ENCODE measurements around the gene CARD6. TPM values are rescaled to one million over a fixed set of nuclear protein-coding genes. Genes with fewer than 3 reads are reported as not detected.
"Not testable (repeated sequence)": the region's sequence is repeated elsewhere in the genome, so short reads cannot be mapped to it uniquely, and the experiment has no call there.

CARD6 gene
- total RNA-seq, 1 experiment from 2014 or later: not detected

DNA sequence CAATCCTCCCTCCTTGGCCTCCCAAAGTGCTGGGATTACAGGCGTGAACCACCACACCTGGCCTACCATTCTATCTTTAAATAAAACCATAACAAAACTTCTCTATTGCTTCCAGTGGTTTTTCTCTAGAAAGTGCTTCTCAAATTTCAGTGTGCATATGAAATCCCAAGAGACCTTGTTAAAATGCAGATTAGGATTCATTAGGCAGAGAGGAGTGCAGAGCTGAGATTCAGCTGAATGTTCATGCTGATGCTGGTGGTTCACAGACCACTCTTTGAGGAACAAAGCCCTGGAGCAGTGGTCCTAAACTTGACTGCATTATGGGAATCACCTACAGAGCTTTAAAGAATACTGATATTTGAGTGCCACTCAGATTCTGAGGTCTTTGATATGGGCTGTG, 28.2 kb downstream of the CARD6 start:
- in situ Hi-C loops (cut with HindIII; ENCODE audit: low sequenced_read_pairs): no loop called here

DNA sequence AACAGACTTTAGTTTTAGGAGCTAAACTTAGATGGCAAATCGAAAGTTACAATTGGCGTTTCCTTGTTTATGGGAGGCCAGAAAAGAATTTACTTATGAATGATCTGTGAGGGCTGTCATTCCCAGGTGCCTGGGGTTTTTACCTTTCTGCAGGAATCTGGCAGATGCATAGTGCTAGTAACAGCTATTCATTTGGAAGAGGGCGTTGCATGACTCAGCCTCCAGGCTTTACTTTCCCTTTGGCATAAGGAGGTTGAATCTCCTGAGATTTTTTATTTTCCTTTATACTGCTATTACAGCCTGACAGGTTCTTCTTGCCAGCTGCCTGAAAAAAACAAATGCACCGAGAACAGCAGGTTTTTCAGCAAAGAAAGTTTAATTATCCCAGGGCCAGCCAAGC, 30.0 kb downstream of the CARD6 start:
- no peak for DNase-seq (ENCODE audit: low spot score)
- in situ Hi-C loops (cut with HindIII; ENCODE audit: low sequenced_read_pairs): no loop called here

More for the DNA sequence above, 28.2 kb downstream of the CARD6 start:
- no peak for DNase-seq (ENCODE audit: low spot score)

DNA sequence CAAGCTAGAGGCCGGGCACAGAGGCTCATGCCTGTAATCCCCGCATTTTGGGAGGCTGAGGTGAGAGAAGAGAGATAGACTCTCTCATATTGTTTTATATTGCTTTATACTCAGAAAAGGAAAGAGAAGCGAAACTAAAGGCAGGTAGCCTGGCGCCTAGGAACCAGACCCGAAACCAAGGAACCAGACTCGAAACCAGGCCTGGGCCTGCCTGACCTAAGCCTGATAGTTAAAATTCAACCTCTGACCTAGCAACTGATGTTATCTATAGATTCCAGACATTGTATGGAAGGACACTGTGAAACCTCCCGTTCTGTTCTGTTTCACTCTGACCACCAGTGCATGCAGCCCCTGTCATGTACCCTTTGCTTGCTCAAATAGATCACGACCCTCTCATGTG, 31.1 kb downstream of the CARD6 start:
- DNase-seq (ENCODE audit: low spot score); in situ Hi-C loops (cut with HindIII; ENCODE audit: low sequenced_read_pairs): not testable (repeated sequence)

DNA sequence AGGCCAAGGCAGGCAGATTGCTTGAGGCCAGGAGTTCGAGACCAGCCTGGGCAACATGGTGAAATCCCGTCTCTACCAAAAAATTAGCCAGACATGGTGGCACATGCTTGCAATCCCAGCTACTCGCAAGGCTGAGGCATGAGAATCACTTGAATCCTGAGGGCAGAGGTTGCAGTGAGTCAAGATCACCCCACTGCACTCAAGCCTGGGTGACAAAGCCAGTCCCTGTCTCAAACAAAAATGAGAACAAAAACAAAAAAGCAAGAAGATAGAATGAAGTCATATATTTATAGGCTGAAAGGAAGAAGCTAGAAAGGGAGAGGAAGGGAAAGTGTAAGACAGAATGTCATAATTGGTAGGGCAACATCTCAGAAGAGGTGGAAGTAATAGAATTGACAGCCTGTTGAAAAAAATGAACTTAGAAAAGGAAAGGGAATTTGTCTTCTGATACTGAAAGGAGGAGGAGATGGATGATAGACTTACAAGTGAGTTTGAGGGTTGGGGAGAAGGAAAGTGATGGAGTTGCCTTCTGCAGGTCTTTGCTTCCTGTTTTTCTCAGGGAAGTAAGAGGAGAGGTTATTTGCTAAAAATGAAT, 32.2 kb downstream of the CARD6 start:
- in situ Hi-C loops (cut with HindIII; ENCODE audit: low sequenced_read_pairs): no loop called here
- DNase-seq (ENCODE audit: low spot score): no peak

DNA sequence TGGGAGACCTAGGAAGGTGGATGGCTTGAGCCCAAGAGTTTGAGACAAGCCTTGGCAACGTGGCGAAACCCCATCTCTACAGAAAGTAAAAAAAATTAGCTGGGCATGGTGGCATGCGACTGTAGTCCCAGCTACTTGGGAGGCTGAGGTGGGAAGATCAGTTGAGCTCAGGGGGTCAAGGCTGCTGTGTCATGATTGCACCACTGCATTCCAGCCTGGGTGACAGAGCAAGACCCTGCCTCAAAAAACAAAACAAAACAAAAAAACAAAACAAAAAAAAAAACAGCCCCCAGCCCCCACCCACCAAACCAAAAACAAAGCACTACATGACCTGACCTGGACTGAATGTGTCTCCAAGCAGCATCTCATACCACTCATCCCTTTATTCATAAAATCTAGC, 34.8 kb downstream of the CARD6 start:
- in situ Hi-C loops (cut with HindIII; ENCODE audit: low sequenced_read_pairs): no loop called here
- DNase-seq (ENCODE audit: low spot score): no peak

DNA sequence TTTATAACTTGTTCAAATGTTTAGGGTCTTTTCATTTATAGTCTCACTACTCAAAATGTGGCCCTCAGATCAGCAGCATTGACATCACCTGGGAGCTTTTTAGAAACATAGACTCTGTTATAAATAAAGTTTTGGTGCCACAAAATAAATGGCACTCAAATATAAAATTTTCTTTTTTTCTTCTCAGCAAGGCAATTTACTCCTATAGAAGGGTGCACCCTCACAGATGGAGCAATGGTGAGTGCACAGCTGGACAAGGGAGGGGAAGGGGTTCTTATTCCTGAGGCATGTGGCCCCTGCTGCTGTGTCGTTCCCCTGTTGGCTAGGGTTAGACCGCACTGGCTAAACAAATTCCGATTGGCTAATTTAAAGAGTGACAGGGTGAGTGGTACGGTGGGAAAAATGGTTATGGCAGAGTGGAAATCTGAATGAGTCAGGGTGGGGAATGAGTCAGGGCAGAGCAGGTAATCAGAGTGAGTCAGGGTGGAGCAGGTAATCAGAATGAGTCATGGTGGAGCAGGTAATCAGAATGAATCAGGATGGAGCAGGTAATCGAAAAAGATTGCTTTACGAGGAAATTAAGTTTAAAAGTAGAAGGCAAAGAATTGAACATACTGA, 36.3 kb downstream of the CARD6 start:
- in situ Hi-C loops (cut with HindIII; ENCODE audit: low sequenced_read_pairs): no loop called here
- DNase-seq (ENCODE audit: low spot score): no peak

DNA sequence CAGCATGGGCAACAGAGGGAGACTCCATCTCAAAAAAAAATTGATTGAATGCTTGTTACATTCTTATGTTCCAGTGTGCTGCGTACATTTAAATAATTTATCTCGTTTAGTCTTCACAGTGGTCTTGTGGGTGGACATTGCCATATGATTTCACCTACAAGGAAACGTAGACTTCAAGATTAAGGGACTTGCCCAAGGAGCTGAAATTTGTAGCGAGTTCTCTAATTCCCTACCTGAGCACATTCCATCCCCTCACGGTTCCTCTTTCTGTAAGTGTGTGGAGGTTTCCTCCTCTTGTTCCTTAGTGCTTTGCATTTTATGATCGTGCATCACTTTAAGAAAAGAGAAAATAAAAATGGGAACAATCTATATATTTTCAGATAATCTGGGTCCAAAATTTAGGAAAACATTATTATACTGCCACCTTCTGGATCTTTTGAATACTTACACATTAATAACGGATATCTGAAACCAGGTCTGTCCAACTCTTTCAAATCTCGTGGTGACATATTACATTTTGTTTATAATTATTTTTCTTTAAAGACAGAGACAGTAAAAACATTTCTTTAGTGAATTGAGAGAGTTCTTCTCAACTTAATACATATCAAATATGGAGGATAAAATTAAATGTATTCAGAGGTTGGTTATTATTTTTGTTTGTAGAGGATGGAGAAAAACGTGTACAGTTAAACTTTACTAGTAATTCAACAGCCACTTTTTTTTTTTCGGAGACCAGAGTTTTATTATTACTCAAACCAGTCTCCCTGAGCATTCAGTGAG, 38.2 kb downstream of the CARD6 start:
- peak; percentile 32 for DNase-seq (ENCODE audit: low spot score)
- in situ Hi-C loops (cut with HindIII; ENCODE audit: low sequenced_read_pairs): no loop called here

DNA sequence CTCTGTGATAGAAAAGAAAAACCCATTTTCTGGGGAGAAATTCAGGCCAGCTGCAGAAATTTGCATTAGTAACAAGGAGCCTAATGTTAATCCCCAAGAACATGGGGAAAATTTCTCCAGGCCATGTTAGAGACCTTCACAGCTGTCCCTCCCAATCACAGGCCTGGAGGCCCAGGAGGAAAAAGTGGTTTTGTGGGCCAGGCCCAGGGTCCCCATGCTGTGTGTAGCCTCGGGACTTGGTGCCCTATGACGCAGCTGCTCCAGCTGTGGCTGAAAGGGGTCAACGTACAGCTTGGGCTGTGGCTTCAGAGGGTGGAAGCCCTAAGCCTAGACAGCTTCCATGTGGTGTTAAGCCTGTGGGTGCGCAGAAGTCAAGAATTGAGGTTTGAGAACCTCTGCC, 41.1 kb downstream of the CARD6 start:
- in situ Hi-C loops (cut with HindIII; ENCODE audit: low sequenced_read_pairs): no loop called here
- DNase-seq (ENCODE audit: low spot score): no peak

DNA sequence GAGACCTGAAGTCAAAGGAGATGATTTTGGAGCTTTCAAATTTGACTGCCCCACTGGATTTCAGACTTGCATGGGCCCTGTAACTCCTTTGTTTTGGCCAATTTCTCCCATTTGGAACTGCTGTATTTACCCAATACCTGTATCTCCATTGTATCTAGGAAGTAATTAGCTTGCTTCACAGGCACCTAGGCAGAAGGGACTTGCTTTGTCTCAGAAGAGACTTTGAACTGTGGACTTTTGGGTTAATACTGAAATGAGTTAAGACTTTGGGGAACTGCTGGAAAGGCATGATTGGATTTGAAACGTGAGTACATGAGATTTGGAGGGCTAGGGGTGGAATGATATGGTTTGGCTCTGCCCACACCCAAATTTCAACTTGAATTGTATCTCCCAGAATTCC, 41.9 kb downstream of the CARD6 start:
- DNase-seq (ENCODE audit: low spot score); in situ Hi-C loops (cut with HindIII; ENCODE audit: low sequenced_read_pairs): not testable (repeated sequence)

DNA sequence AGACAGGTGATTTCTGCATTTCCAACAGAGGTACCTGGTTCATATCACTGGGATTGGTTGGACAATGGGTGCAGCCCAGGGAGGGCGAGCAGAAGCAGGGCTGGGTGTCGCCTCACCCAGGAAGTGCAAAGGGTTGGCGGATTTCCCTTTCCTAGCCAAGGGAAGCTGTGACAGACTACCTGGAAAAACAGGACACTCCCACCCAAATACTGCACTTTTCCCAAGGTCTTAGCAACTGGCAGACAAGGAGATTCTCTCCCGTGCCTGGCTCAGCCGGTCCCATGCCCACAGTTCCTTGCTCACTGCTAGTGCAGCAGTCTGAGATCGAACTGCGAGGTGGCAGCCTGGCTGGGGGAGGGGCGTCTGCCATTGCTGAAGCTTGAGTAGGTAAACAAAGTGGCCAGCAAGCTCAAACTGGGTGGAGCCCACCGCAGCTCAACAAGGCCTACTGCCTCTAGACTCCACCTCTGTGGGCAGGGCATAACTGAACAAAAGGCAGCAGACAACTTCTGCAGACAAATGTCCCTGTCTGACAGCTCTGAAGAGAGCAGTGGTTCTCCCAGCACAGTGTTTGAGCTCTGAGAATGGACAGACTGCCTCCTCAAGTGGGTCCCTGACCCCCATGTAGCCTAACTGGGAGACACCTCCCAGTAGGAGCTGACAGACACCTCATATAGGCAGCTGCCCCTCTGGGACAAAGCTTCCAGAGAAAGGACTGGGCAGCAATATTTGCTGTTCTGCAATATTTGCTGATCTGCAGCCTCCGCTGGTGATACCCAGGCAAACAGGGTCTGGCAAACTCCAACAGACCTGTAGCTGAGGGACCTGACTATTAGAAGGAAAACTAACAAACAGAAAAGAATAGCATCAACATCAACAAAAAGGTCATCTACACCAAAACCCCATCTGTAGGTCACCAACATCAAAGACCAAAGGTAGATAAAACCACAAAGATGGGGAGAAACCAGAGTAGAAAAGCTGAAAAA, 54.6 kb downstream of the CARD6 start:
- DNase-seq (ENCODE audit: low spot score); in situ Hi-C loops (cut with HindIII; ENCODE audit: low sequenced_read_pairs): not testable (repeated sequence)

DNA sequence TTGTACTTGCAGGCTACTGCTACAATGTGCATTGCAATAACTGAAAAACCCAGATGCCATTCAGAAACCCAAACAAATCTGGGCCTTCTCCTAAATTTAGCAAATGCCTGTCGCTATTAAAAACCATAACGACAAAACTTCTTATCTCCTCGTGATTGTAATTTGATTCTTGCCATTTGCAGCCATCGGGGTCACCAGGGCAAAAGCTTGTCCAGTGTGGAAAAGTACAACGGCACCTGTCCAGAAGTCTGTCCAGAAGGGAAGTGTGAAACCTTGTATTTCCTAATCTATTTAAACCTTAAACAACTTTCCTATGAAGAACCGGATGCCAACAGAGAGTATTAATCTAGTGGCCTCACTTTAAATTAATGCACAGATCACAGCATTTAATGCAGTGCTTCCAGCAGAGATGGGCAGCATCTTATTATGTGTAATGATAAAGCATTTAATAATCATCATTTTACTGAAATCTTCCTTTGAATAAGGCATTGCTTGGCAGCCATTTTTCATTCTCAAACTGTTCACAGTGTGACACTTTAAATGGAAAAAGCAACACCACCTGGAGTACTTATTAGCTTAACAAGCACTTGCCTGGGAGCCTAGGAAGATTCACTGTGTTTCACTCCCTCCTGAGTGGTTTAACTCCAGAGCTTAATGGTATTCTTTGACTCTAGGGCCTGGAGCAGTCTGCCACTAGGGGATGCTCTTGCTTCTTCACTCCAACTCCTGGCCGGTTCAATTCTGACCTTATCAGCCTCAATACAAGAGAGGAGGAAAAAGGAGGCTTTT, 63.2 kb downstream of the CARD6 start:
- peak; percentile 79 for DNase-seq (ENCODE audit: low spot score)
- in situ Hi-C loops (cut with HindIII; ENCODE audit: low sequenced_read_pairs): no loop called here

DNA sequence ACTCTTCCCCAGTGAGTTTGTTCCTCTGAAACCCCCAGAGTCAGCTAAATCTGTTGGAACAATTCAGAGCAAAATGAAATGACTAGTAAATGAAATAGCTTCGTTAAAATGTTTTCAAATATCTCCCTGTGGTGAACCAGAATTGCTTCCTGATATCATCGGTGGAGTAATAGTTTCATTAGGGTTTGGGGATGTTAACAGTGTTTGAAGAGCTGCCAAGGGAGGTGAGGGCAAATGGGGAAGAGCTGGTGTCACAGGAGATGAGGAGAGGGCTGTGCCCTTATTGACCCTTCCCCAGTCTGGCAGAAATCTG, 63.8 kb downstream of the CARD6 start:
- in situ Hi-C loops (cut with HindIII; ENCODE audit: low sequenced_read_pairs): no loop called here
- no peak for DNase-seq (ENCODE audit: low spot score)

DNA sequence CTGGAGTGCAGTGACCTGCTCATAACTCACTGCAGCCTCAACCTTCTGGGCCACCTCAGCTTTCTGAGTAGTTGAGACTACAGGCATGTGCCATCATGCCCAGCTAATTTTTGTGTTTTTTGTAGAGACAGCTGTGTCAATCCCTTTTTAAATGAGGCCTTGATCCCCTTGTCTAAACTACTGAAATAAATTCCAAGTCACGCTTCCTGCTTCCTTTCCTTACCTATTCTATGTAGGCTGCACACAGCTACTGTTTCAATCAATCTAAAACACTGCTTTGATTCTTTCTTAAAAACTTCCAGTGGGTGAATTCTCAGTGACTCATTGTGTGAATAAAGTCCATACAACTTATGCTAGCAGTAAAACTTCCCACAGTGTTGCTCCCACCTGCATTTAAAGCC, 65.2 kb downstream of the CARD6 start:
- in situ Hi-C loops (cut with HindIII; ENCODE audit: low sequenced_read_pairs): no loop called here
- DNase-seq (ENCODE audit: low spot score): no peak

DNA sequence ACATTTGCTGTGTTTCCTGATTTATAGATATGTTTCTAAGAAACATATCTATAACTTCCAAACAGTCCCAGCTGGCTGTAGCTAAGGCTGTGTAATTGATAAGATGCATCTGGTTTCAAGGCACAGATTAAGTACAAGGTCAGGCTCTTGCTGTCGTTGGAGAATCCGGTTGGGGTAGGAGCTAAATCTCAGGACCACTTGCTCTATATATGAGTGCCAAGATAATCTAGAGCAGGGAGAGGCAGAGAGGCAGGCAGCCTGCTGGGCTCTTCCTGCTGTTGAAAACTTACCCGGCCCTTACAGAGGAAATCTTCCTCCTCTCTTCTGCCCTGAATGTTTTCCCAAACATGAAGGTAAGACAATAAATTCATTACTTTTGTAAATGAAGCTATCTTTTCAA, 68.1 kb downstream of the CARD6 start, which contains the start of gene C7:
TSS of gene C7 (plus strand) at position 234 of the 400 bp plus-strand sequence. CDS start at position 348, 114 bp downstream.
- DNase-seq (ENCODE audit: low spot score): no peak
- in situ Hi-C loops (cut with HindIII; ENCODE audit: low sequenced_read_pairs): no loop called here

DNA sequence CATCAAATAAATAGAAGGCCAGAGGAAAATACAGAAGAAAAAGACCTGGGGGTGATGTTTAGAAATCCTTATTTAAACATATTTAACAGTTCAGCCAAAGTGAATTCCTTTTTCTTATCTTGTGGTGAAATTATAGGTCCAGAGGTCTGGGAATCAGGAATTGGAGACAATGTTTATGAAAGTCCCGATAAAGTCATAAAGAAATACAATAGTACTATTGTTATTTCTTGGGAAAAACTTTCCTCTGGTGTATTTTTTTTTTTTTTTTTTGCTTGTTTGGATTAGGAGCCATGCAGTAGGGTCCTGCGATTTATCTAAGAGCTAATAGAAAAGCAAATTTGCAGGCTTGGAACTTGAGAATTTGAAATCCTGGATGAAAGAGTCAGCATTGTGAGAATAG, 68.6 kb downstream of the CARD6 start:
- in situ Hi-C loops (cut with HindIII; ENCODE audit: low sequenced_read_pairs): no loop called here

More for the DNA sequence above, 68.6 kb downstream of the CARD6 start:
- no peak for DNase-seq (ENCODE audit: low spot score)
